ENCODE results near the gene AP3D1.

Gene AP3D1

DNA sequence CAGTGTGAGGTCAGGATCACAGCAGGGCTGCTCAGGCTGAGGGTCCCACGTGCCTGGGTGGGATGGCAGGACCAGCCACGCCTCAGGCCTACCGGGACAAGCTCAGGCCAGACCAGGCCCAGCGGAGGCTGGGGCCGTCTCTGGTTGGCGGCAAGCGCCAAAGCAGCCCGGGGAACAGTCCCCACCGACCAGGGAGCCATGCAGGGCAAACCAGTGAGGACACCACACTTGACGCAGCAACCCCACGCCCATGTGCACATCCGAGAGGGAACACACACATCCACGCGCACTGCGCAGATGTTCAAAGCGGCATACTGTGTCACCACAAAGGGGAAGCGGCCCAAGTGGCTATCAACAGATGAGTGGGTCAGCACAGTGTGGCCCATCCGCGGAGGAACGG lies 39.5 kb downstream of the AP3D1 start:
- peaks cover 93% of the 10 kb centered on the region for H3K36me3 ChIP-seq
- no peaks in the 10 kb centered on the region for H3K4me1 ChIP-seq (ENCODE audit: control insufficient read depth in 1 of 2, insufficient read depth in 1 of 2, low read depth in 1 of 2, low read length in 1 of 2)
- H3K9me3 ChIP-seq, result no peaks in the 10 kb centered on the region
- no peak overlapping the region for H3K4me3 ChIP-seq (ENCODE audit: low read depth in 1 of 2, low read length in 1 of 2)
- no peak overlapping the region for H3K27ac ChIP-seq
- TF ChIP-seq, protein P1, sequence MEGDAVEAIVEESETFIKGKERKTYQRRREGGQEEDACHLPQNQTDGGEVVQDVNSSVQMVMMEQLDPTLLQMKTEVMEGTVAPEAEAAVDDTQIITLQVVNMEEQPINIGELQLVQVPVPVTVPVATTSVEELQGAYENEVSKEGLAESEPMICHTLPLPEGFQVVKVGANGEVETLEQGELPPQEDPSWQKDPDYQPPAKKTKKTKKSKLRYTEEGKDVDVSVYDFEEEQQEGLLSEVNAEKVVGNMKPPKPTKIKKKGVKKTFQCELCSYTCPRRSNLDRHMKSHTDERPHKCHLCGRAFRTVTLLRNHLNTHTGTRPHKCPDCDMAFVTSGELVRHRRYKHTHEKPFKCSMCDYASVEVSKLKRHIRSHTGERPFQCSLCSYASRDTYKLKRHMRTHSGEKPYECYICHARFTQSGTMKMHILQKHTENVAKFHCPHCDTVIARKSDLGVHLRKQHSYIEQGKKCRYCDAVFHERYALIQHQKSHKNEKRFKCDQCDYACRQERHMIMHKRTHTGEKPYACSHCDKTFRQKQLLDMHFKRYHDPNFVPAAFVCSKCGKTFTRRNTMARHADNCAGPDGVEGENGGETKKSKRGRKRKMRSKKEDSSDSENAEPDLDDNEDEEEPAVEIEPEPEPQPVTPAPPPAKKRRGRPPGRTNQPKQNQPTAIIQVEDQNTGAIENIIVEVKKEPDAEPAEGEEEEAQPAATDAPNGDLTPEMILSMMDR (IDR thresholded peaks at IDR 0.05), result no peak
- no peaks in the 10 kb centered on the region for H3K27me3 ChIP-seq

DNA sequence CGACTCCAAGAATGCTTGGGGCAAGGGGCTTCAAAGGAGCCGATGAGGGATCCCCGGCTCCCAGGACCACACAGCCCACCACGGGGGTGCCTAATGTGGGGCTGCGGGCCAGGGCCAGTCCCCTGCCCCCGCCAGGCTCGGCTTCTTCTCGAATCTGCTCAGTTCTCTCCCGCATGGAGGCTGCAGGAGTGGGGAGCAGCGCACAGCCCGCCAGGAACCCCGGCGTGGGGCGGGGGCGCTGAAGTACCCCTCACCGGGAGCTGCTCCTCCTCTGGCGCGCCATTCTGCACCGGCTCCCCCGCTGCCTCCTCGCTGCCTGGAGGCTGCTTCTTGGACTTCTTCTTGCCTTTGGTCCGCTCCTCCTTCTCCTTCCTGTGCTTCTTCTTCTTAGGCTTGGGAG lies 39.9 kb downstream of the AP3D1 start:
- Histone ChIP-seq H3K4me3 (ENCODE audit: low read depth in 1 of 2, low read length in 1 of 2) (no peak overlapping the region), H3K27me3 (no peaks in the 10 kb centered on the region), H3K27ac (no peak overlapping the region), H3K4me1 (ENCODE audit: control insufficient read depth in 1 of 2, insufficient read depth in 1 of 2, low read depth in 1 of 2, low read length in 1 of 2) (no peaks in the 10 kb centered on the region), H3K36me3 (peaks cover 92% of the 10 kb centered on the region), H3K9me3 (no peaks in the 10 kb centered on the region)
- TF ChIP-seq, protein P1 (IDR thresholded peaks at IDR 0.05), result no peak

DNA sequence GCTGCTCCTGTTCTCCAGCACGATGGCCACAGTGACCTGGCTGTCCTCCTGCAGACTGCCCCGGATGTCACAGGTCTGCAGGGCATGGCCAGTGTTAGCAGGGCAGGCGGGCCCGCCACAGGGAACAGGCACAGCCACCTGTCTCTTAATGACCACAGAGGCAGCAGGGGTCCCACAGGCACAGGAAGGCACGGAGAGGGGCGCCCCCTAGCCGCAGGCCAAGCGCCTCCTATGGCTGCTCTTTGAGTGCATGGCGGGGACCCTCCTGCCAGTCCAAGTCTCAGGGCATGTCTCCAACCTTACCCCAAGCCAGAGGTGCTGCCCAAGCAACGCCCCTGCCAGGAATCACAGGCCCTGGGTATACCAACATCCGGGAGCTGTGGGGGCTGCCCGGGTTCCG lies 40.5 kb downstream of the AP3D1 start:
- H3K4me1 ChIP-seq (ENCODE audit: control insufficient read depth in 1 of 2, insufficient read depth in 1 of 2, low read depth in 1 of 2, low read length in 1 of 2), result no peaks in the 10 kb centered on the region
- TF ChIP-seq, protein P1 (IDR thresholded peaks at IDR 0.05), result no peak
- H3K27ac ChIP-seq, result no peak overlapping the region
- H3K9me3 ChIP-seq, result no peaks in the 10 kb centered on the region
- peaks cover 90% of the 10 kb centered on the region for H3K36me3 ChIP-seq
- H3K4me3 ChIP-seq (ENCODE audit: low read depth in 1 of 2, low read length in 1 of 2), result no peak overlapping the region
- H3K27me3 ChIP-seq, result no peaks in the 10 kb centered on the region

DNA sequence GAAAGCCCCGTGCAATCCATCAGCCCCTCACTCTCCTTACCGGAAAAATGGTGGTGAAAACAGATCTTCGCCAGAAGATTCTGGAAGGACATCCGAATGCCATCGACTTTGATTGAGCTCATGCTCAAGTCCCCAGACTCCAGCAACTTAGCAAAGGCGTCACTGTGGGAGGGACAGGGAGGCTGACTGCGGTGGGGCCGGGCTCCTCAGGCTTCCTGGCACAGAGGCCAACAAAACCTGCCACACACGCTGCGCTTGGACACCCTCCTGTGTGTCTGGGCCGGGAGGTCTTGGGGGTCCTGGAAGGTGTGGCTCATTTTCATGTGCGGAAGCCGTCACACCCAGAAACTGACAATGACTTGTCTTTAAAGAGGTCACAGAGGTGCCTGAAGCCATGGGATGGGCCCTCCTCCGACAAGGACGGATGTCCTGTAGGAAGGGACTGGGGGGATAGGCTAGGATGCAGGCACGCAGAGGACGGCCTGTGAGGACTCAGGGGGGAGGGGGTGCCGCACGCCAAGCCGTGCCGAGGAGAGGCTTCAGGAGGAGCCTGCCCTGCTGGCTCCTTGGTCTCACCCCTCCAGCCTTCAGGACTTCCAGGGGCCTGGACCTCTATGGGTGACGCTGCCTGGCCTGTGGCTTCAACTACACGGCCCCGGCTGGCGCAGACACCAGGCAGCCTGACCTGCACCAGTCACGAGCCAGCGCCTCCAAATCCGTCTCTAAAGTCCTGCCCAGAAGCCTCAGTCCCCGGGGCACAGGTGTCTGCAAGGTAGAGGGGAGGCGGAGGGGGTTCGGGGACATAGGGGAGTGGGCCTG lies 42.1 kb downstream of the AP3D1 start:
- Histone ChIP-seq H3K4me3 (ENCODE audit: low read depth in 1 of 2, low read length in 1 of 2) (no peak overlapping the region), H3K4me1 (ENCODE audit: control insufficient read depth in 1 of 2, insufficient read depth in 1 of 2, low read depth in 1 of 2, low read length in 1 of 2) (no peaks in the 10 kb centered on the region), H3K27ac (no peak overlapping the region), H3K36me3 (peaks cover 82% of the 10 kb centered on the region), H3K27me3 (no peaks in the 10 kb centered on the region), H3K9me3 (no peaks in the 10 kb centered on the region)
- TF ChIP-seq, protein P1 (IDR thresholded peaks at IDR 0.05), result no peak

DNA sequence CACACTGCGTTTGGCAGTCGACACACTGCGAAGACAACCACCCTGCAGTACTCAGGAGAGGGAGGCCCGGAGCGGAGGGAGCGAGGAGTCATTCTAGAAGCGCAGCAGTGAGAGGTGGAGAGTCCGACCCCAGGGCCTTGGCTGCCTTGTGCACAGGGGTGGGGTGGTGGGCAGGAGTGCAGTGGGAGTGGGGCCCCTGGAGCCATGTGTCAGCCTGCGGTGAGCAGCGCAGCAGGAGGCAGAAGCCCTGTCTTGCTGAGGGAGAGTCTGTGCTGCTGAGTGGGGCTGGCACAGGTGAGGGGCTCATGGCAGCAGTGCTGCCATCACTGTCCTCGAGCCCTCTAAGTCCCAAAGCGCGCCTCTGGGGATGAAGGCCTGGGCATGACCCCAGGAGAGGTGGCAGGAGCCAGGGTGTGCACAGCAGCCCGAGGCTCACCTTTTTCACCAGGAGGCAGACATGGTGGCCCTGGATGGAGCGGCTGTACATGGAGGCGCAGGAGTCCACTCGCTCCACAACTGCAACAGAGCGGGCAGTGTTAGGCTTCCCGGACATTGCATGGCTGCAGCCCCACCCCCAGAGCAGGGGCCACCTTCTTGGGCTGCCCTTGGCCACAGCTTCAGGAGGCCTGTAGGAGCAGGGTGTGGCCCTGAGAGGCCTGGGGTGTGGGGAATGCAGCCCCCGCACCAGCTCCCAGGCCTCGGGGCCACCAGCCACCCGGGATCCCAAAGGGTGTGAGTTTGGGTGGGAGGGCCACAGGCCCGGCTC lies 42.9 kb downstream of the AP3D1 start:
- TF ChIP-seq, protein P1 (IDR thresholded peaks at IDR 0.05), result no peak
- H3K4me1 ChIP-seq (ENCODE audit: control insufficient read depth in 1 of 2, insufficient read depth in 1 of 2, low read depth in 1 of 2, low read length in 1 of 2), result no peaks in the 10 kb centered on the region
- no peak overlapping the region for H3K27ac ChIP-seq
- H3K9me3 ChIP-seq, result no peaks in the 10 kb centered on the region
- no peak overlapping the region for H3K4me3 ChIP-seq (ENCODE audit: low read depth in 1 of 2, low read length in 1 of 2)
- H3K27me3 ChIP-seq, result no peaks in the 10 kb centered on the region
- peaks cover 74% of the 10 kb centered on the region for H3K36me3 ChIP-seq
